GM12865 (cell line): ENCODE measurements around the gene ASB12.

ENCODE experiments used
- DNase-seq: peaks from one replicate; pipeline ENCODE4 v3.0.0; 2010; ENCODE audit warnings: low read depth
- H3K4me3 ChIP-seq: 2 replicates; pipeline ENCODE4 v1.5.1; 2011; ENCODE audit warnings: mild to moderate bottlenecking, low read depth, low read length, control low read depth
- TF ChIP-seq, protein P1 (sequence below): IDR thresholded peaks from 2 replicates; pipeline ENCODE4 v1.5.1; 2011; ENCODE audit warnings: low read length, control low read depth, low read depth, inconsistent platforms; ENCODE audit not compliant: insufficient read depth; ENCODE audit errors: missing control alignments

The ASB12 gene

DNA sequence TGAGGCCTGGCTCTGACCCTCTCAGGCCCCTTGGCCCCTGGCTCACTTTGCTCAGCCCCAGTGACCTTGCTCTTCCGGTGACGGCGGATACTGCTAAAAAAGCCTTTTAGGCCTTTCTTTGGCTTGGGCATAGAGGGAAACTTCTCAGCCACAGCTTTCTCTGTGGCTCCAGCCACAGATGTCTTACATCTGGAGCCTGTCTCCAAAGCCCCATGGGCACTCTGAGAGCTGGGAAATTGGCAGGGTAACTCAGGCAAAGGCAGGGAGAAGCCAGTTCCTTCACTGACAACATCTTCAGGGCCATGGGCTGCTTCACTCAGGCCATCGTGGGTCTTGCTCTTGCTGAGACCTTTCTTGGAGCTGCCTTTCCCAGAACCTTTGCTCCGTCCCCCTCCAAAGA is 37.7 kb downstream of the ASB12 start:
- DNase-seq = no peak
- TF ChIP-seq, protein P1, sequence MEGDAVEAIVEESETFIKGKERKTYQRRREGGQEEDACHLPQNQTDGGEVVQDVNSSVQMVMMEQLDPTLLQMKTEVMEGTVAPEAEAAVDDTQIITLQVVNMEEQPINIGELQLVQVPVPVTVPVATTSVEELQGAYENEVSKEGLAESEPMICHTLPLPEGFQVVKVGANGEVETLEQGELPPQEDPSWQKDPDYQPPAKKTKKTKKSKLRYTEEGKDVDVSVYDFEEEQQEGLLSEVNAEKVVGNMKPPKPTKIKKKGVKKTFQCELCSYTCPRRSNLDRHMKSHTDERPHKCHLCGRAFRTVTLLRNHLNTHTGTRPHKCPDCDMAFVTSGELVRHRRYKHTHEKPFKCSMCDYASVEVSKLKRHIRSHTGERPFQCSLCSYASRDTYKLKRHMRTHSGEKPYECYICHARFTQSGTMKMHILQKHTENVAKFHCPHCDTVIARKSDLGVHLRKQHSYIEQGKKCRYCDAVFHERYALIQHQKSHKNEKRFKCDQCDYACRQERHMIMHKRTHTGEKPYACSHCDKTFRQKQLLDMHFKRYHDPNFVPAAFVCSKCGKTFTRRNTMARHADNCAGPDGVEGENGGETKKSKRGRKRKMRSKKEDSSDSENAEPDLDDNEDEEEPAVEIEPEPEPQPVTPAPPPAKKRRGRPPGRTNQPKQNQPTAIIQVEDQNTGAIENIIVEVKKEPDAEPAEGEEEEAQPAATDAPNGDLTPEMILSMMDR = no peak
- H3K4me3 ChIP-seq = no peak overlapping the region

DNA sequence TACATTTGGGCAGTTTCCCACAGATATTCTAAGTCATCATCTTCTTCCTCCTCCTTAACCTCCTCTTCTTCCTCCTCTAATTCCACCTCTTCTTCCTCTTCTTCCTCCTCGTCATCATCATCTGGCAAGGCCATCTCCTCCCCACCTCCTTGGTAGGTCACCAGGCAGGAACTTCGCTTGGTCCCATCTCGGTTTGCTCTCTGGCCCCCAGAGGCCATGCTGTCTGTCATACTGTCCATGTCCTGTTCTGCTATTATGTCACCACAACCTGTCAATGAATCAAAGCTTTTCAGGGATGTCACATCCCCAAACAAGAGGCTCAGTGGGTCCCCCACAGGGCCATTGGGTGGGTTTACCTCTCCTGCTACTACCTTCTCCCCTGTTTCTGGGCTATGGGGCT is 38.4 kb downstream of the ASB12 start:
- no peak overlapping the region for H3K4me3 ChIP-seq
- DNase-seq = no peak
- TF ChIP-seq, protein P1 = no peak

DNA sequence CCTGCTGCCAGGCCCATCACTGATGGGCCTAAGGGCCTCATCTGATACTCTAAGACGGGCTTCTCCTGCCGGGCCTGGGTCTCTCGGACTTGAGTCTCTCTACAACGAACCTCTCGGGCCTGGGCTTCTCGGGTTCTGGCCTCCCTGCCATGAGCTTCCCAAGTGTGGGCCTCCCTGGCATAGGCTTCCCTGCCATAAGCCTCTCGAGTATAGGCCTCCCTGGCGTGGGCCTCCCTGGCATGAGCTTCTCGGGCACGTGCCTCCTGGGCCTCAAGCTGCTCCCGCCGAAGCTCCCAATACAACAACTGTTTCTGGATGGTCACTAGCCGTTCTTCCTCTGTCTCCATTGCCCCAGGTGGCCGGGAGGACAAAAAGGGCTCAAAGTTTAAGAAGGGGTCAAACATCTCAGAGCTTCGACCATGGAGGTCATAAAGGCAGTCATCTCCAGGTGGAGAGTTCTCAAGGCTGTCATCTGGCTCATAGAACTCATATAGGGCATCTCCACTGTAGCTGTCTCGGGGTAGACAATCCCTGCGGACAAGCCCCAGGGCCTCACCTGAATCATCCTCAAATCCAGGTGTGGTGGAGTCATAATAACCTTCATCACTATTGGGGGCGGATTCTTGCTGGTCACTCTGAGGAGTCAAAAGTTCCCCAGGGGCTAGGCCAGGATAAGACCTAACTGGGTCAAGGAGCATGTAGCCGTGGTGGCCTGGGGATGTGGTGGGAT is 39.0 kb downstream of the ASB12 start:
- DNase-seq = no peak
- TF ChIP-seq, protein P1 = no peak
- H3K4me3 ChIP-seq = no peak overlapping the region

DNA sequence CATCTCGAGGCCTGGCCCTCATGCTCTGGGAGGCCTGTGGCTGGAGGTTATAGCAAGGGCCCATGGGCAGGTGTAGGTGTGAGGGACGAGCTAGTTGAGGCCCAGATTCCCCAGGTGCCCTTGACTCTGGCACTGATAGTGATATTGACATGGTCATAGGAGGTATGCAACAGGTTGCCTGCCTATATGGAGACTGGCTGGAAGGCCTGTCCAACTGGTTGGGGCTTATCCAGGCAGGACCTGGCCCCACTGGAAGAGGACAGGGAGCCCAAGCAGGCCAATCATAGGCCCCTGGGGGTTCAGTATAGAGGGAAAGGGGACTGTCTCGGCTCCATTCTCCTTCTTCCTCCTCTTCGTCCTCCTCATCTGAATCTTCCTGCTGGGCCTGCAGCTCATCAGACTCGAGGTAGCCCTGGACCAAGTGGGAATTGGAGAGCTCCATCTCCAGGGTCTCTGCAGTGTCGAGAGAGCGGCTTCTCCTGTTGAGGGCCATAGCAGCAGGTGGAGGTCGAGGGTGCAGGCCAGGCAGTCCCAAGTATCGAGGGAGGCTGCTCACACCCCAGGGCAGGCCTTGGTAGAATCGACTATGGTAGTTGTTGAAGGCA is 40.2 kb downstream of the ASB12 start:
- no peak overlapping the region for H3K4me3 ChIP-seq
- DNase-seq = no peak
- TF ChIP-seq, protein P1 = no peak

DNA sequence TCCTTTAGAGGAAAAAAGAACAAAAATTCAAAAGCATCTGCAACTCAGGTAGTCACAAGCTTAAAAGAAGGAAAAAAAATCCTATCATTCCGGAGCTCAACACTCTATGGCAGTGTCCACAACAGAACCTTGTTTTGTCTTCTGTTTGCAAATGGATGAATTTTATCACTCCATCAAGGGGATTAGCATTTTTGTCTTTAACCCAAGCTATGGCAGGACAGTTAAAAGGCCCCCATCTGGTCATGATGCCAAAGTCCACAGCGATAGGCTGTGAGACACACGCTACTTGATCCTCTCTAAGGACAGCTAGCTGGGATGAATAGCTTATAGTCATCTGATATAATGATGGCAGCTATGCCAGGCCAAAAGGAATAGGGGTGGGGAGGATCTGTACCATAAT is 41.5 kb downstream of the ASB12 start:
- H3K4me3 ChIP-seq = no peak overlapping the region
- TF ChIP-seq, protein P1 = no peak
- no peak for DNase-seq

DNA sequence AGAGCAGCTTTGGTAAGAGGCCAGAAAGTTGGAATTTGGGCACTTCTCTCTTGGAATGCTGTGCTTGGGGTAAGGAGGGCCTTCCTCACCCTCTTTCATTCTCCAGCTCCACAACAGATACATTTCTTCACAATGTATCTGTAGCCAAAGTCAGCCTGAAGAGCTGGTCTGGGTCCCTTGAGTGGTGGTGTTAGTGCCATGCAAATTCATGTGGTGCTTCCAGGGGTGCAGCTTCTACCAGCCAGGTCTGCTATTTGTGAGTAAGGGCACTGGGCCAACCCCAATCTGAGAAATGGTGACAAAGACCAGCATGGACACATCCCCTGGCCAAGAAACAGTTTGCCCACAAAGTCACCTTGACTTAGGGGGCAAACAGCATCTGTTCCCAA is 42.7 kb downstream of the ASB12 start:
- DNase-seq = no peak
- TF ChIP-seq, protein P1 = no peak
- no peak overlapping the region for H3K4me3 ChIP-seq
